GM19438 (cell line): ENCODE data around the gene NPEPPS.

Experiments
- ATAC-seq: cut with Tn5 transposase; IDR thresholded peaks from one replicate; pipeline ENCODE4 v1.9.1; 2021; ENCODE audit warnings: low read depth; ENCODE audit not compliant: unreplicated experiment

The NPEPPS gene

DNA sequence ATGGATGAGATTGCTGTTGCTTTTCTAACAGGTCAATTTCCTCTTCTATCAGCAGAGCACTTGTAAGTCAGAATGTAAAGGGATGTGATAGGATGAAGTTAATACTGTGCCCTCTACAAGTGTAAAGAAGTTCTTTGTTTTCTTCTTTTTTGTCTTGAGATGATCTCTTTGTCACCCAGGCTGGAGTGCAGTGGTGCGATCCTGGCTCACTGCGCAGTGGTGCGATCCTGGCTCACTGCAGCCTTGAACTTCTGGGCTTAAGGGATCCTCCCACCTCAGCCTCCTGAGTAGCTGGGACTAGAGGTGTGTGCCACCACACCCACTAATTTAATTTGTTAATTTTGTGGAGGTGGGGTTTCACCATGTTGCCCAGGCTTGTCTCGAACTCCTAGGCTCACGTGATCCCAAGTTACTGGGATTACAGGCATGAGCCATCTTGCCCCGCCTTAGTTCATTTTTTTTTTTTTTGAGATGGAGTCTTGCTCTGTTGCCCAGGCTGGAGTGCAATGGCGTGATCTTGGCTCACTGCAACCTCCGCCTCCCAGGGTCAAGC, 97.2 kb downstream of the NPEPPS start:
- no peak for ATAC-seq

DNA sequence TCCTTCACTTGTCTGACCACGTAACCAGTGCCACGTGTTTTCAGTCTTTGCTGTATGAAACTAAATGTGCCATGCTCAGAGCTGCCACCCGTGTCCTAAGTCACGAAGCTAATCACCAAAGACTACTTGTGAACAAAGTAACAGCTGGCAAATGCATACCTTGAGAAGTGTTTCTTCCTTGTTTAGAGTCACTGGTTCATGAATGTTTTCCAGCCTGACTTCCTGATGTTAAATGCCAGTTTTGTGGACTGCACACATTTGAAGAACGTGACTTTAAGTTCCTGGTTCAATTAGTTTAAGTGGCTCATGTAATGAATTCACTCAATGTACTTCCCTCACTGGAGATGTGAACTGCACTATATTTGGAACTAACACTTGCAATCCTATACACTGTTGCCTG, 98.9 kb downstream of the NPEPPS start:
- ATAC-seq = no peak

DNA sequence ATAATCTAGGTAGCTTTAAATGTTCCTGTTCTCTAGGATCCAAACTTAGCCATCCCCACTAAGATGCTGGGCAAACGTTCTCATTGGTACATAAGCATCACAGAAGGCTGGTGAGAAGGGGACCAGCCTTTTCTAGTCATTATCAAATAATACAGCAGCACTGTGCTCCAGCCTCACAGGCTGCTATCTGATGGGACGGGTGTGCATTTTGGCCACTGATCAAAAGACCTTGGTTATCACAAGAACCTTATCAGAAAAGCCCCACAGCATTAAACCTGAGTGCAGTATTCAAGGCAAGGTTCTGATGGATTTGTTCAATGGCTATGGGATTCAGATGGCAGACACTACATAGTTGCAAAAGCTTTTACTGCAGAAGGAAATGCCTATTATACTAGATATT, 99.7 kb downstream of the NPEPPS start:
- ATAC-seq = no peak

DNA sequence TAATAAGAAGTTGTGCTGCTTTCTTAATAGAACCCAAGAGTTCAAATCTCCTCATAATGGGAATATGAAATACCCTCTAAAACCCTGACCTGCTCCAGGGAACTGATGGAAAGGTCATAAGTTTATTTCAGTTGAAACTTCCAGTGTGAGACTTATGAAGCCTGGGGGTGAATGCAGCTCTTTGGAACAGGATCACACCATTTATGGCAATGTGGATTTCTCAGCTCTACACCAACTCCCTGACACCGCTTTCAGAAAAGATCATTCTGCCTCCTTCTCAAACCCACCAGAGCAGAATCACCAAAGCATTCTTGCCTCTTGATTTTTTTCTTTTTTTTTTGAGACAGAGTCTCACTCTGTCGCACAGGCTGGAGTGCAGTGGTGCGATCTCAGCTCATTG, 102.1 kb downstream of the NPEPPS start:
- ATAC-seq = no peak

DNA sequence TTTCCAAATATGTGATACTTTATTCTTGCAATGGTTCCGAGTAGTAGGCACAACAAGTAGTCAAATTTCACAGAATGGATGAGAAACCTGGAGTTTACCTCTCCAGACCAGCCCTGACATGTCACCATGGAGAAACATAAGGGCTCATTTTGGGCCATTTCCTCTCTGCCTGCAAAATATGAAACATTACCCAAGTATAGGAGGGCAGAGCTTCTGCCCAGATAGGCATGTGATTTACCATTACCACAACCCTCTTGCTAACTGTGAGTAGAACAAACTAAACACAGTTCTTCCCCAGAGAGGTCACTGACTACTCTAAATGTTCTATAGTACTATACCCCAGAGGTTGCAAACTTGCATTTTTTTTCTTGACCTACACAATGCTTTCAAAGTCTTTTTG, 103.1 kb downstream of the NPEPPS start:
- ATAC-seq = no peak

DNA sequence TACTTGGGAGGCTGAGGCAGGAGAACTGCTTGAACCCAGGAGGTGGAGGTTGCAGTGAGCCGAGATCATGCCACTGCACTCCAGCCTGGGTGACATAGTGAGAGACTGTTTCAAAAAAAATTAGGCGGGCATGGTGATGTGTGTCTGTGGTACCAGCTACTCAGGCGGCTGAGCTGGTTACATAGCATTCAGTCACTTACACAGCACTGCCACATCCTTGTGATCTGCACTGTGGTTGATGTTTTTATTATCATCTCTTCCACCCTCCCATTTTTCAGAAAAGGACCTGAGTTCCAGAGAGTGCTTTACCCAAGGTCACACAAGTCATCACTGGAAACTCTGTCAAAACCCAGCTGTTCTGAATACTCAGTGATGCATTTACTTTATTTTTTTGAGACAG, 104.0 kb downstream of the NPEPPS start:
- no peak for ATAC-seq

DNA sequence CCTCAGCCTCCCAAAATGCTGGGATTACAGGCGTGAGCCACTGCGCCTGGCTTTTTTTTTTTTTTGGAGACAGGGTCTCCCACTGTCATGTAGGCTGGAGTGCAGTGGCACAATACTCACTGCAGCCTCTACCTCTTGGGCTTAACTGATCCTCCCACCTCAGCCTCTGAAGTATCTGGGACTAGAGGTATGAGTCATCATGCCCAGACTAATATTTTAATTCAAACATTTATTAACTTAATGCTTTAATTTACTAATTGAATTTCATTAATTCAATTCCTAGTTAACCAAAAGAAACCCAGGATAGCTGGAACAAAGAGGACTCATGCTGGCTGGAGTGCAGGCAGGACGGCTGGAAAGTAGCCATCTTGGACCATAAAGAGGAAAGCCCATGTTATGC, 104.8 kb downstream of the NPEPPS start:
- no peak for ATAC-seq

DNA sequence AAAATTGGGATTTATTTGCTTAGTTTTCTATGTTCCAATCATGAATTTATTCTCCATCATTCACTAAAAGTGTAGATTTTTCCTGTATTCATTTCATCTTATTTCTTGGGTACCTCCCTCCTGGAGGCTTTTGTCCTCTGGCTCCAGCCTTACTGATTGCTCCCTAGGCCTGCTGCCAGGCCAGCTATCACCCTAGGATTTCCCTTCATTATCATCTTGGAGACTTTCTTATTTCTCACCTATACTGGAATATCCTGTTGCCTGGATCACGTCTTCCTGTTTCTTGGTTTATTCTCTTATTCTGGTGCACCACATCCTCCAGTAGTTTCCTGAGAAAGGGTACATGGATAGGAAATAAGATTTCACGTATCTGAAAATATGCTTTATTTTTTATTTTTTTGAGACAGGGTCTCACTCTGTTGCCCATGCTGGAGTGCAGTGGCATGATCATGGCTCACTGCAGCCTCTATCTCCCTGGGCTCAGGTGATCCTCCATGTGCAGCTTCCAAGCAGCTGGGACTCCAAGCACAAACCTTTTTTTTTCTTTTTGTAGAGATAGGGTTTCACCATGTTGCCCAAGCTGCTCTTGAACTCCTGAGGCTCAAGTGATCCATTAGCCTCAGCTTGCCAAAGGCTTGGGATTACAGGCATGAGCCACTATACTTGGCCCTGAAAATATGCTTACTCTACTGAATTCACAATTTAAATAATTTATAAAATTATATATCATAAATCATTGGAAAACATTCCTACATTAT, 105.5 kb downstream of the NPEPPS start:
- ATAC-seq = no peak

DNA sequence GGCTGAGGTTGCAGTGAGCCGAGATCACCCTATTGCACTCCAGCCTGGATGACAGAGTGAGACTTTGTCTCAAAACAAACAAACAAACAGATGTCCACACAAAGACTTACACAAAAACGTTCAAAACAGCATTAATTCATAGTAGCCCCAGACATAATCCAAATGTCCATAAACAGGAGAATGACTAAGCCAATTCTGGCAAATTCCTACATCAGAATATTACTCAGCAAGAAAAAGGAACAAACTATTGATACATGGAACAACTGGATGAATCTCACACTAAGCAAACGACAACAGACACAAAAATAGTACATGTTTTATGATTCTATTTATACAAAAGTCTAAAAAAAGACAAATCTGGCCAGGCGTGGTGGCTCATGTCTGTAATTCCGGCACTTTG, 108.0 kb downstream of the NPEPPS start:
- no peak for ATAC-seq

DNA sequence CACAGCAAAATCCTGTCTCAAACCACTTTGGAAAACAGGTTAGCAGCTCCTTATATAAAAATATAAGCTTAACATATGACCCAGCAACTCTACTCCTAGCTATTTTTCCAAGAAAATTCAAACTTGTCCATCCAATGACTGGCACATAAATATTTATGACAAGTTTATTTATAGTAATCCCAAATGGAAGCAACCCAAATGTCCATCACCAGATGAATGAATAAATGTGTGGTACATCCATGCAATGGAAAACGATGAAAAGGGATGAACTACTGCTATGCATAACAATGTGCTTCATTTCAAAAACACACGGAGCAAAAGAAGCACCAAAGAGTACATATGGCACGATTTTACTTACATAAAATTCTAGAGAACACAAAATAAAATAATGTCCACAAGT, 109.2 kb downstream of the NPEPPS start:
- ATAC-seq = no peak

DNA sequence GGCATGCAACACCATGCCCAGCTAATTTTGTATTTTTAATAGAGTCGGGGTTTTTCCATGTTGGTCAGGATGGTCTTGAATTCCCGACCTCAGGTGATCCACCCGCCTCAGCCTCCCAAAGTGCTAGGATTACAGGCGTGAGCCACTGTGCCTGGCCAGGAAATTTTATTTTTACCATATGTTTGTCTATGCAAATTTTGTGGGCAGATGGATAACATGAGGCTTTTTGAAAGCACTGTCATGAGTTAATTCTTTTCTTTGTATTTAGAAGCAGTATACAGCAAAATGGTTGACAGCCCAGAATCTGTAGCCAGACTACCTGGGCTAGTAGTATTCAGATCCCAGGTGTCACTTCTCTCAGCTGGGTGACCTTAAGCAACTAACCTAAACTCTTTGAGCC, 110.3 kb downstream of the NPEPPS start:
- no peak for ATAC-seq

DNA sequence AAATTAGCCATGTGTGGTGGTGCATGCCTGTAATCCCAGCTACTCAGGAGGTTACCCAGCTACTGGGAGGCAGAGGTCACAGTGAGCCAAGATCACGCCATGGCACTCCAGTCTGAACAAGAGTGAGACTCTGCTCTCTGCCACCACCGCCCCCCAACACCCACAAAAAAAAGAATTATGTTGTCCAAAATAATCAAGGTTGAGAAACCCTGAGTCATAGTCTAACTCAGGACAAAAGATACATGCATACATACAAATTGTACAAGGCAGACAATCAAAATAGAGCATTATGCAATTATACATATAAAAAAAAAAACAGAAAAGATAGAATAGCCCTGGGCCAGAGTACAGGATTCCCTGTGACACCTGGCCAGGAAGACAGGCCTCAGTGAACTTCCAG, 112.2 kb downstream of the NPEPPS start:
- ATAC-seq = no peak

DNA sequence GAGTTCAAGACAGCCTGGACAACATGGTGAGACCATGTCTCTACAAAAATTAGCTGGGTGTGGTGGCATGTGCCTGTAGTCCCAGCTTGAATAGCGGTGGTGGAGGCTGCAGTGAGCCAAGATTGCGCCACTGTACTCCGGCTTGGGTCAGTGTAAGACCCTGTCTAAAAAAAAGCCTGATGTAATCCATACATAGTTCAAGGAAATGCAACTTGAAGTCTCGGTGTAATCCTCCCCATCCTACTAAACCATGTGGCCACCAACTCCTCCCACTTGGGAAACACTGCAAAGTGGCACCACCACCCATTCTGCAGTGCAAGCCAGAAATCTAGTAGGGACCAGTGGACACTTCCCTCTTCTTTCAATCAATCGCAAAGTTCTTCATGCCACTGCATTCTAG, 113.4 kb downstream of the NPEPPS start:
- ATAC-seq = no peak

DNA sequence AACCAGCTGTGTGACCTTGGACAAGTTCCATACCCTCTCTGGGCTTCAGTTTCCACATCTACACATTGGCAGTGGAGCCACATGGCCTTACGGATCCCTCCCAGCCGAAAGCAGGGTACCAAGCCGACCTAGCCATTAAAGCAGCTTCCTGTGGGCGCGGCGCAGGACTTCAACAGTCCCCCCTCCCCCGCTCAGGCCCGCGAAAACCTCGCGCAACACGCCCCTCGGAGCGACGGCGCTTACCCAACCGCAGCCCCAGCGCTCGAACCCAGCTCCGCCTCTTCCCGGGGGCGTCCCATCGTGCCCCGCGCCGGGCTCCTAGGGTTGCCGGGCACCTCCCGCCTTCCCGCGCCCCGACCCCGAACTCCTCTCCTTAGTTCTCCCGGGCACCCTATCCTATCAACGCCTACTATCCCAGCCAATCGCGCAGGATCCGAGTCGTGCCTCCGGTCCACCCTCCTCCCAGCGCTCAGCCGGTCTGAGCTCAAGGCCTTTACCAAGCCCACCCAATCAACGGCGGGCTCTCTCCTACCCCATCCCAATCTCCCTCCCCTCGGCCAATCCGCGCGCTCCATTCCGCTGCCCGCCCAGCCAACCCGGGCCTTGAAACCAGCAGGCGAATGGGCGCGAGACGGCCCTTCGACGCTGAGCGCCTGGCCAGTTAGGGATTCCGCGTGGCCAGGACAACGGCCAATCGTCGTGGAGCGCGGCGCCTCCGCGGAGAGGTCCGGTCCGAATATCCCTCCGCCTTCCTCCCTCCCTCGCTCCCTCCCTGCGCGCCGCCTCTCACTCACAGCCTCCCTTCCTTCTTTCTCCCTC, 118.5 kb downstream of the NPEPPS start, which contains the start of gene KPNB1:
KPNB1 (plus strand) TSS at position 767 of the 819 bp plus-strand sequence. CDS start 326 bp downstream, outside the sequence.
- peak; percentile 76 for ATAC-seq

DNA sequence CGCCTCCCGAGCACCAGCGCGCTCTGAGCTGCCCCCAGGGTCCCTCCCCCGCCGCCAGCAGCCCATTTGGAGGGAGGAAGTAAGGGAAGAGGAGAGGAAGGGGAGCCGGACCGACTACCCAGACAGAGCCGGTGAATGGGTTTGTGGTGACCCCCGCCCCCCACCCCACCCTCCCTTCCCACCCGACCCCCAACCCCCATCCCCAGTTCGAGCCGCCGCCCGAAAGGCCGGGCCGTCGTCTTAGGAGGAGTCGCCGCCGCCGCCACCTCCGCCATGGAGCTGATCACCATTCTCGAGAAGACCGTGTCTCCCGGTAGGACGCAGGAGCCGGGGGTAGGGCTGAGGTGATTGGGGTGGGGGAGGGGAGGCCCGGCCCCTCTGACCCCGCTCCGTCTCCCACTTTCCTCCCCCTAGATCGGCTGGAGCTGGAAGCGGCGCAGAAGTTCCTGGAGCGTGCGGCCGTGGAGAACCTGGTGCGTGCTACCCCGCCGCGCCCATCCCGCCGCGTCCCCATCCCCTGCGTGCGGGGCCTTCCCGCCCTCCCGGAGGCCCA, 119.1 kb downstream of the NPEPPS start:
- ATAC-seq = no peak

DNA sequence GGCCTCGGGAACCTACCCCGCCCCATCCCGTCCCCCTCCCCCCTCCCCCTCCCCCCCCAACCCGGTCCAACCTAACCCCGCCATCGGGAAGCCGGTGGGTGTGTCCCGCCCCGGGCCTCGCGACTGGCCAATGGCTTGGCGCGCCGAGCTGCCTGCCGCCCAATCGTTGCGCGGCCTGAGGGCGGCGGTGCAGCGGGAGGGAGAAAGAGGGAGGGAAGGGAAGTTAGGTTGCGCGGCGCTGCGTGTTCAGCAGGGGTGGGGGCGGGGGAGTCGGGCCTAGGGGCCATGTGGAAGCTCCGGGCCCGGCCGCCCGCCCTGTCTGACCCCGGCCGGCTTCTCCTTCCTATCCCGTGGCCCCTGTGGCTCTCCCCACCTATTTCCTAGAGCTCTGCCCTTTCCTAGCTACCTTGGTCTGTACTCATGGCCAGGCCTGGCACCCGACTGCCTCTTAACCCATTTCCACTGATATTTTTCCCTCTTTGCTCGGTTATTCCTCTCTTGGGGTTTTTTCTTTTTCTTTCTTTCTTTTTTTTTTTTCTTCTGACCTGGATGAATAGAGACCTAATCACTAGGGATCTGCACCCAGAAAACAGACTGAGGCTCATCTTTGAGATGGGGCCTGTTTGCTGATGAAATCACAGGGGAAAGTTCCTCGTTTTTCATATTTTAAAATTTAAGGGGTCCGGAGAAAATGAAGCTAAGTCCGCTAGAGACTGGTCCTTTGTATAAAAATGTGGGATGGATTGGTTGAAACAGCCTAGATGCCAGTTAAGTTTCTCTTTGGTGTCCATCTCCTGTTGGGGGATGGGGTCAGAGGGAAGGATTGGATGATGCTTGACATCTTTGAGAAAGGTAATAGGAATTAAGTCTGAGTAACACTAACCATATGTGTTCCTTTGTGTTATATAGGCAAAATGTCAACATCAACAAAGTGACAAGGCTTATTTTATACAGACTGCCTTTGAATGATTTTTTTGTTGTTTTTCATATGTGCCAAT, 119.9 kb downstream of the NPEPPS start:
- peak; percentile 44 for ATAC-seq

DNA sequence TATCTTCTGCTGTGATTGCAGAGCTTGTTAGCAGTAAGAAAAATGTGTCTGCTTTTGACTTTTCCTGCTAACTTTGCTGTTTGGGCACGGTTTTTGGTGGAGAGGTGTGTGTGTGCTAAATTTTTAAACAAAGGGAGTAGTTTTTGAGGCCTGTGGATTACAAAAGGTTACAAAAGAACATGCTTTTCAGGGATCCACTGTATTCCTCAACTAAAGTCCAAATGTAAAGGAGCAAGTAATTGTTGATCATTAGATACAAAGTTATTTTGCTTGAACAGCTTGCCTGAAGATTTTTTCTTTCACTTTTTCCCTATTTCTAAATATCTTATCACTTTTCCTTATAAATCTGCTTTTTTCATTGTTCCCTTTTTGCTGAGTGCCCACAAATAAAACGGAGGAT, 120.8 kb downstream of the NPEPPS start:
- ATAC-seq = no peak

DNA sequence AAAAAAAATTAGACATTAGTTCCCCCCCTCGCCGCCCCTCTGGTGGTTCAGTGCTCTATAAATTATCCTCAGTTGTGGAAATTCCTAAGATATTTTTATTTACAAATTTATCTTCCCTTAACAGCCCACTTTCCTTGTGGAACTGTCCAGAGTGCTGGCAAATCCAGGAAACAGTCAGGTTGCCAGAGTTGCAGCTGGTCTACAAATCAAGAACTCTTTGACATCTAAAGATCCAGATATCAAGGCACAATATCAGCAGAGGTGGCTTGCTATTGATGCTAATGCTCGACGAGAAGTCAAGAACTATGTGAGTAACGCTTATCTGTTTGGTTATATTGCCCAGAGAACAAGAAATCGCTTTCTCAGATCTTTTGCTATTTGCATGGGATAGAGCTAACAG, 121.7 kb downstream of the NPEPPS start:
- no peak for ATAC-seq

DNA sequence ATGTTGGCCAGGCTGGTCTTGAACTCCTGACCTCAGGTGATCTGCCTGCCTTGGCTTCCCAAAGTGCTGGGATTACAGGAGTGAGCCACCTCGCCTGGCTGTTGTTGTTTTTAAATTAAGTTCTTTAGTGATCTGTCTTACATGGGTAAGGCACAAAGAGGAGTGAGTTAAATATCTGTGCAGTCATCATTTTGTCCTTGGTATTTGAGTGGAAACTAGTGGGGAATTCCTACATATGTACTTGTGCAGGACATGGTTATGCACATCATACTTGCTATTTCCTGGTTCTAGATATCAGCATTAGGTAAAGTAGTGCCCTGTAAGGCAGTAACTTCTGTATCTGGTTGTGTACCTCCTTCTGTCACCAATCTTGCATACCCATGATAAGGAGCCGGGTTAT, 122.5 kb downstream of the NPEPPS start:
- ATAC-seq = no peak

DNA sequence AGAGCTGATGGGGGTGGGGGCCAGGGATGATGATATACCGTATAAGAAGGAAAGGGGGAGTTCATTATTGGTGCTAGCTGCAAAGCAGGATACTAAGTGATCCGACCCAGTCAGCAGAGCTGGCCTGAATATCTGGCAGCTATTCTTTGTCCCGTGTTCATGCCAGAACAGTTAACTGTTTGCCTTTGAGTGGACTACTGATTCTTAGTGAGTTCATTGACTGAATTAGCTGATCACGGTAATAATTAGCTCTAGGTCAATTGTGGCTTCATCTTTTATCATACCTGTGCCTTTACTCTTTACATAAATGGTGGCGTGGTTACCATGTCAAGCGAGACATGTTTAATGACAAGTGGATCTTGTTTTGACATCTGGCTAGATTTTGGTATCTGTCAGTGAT, 124.1 kb downstream of the NPEPPS start:
- no peak for ATAC-seq
